HCT116 (cell line): ENCODE measurements around the gene ZNF860.

Experiments used
- CEBPB ChIP-seq: IDR thresholded peaks from 2 replicates; pipeline ENCODE4 v1.6.1; 2012; ENCODE audit warnings: low read depth
- EGR1 ChIP-seq: IDR thresholded peaks from 2 replicates; pipeline ENCODE4 v1.6.1; 2012; ENCODE audit warnings: low read depth
- EZH2 ChIP-seq: fragments of 200-600 bp; sonication (generic); IDR thresholded peaks from 2 replicates; pipeline ENCODE4 v1.6.1; 2017; ENCODE audit warnings: antibody characterized with exemption, mixed run types
- EZH2phosphoT487 ChIP-seq: fragments of 200-600 bp; IDR thresholded peaks from 2 replicates; pipeline ENCODE4 v1.6.1; 2018; ENCODE audit warnings: antibody characterized with exemption, borderline replicate concordance
- FOSL1 ChIP-seq: IDR thresholded peaks from 2 replicates; pipeline ENCODE4 v1.6.1; 2012; ENCODE audit warnings: low read depth
- POLR2A ChIP-seq: IDR thresholded peaks from 2 replicates; pipeline ENCODE4 v1.7.0; 2011; ENCODE audit warnings: borderline replicate concordance; ENCODE audit not compliant: insufficient read depth, insufficient read length; ENCODE audit errors: extremely low read depth
- POLR2AphosphoS5 ChIP-seq: IDR thresholded peaks from 2 replicates; pipeline ENCODE4 v1.6.1; 2011; ENCODE audit warnings: mild to moderate bottlenecking, low read depth, low read length, moderate library complexity
- SP1 ChIP-seq: IDR thresholded peaks from 2 replicates; pipeline ENCODE4 v1.6.1; 2012; ENCODE audit warnings: low read depth
- YY1 ChIP-seq: IDR thresholded peaks from 2 replicates; pipeline ENCODE4 v1.6.1; 2011; ENCODE audit warnings: low read length, low read depth, moderate library complexity, mild to moderate bottlenecking; ENCODE audit not compliant: insufficient replicate concordance; ENCODE audit errors: extremely low read depth
- ZFX ChIP-seq: fragments of 450-650 bp; IDR thresholded peaks from 2 replicates; pipeline ENCODE4 v1.6.1; 2017
- TF ChIP-seq, protein P1 (sequence below), 3 experiments: fragments of 200-600 bp in 1 of 3; sonication (generic) in 1 of 3; IDR thresholded peaks in 2 of 3; conservative IDR thresholded peaks in 1 of 3; 2 replicates each; pipeline ENCODE4 v1.5.1; 2012 to 2017; ENCODE audit warnings: low read depth in 2 of 3, low read length in 2 of 3, antibody characterized with exemption in 1 of 3, borderline replicate concordance in 1 of 3, control low read depth in 1 of 3, mild to moderate bottlenecking in 1 of 3, mixed read lengths in 1 of 3, mixed run types in 1 of 3, moderate library complexity in 1 of 3; ENCODE audit not compliant: insufficient read depth in 1 of 3
- TF ChIP-seq, protein P2 (sequence below): IDR thresholded peaks from 2 replicates; pipeline ENCODE4 v1.6.1; 2012
- TF ChIP-seq, protein P3 (sequence below): IDR thresholded peaks from 2 replicates; pipeline ENCODE4 v1.6.1; 2012; ENCODE audit warnings: low read depth
- TF ChIP-seq, protein P4 (sequence below): IDR thresholded peaks from 2 replicates; pipeline ENCODE4 v1.6.1; 2012

DNA sequence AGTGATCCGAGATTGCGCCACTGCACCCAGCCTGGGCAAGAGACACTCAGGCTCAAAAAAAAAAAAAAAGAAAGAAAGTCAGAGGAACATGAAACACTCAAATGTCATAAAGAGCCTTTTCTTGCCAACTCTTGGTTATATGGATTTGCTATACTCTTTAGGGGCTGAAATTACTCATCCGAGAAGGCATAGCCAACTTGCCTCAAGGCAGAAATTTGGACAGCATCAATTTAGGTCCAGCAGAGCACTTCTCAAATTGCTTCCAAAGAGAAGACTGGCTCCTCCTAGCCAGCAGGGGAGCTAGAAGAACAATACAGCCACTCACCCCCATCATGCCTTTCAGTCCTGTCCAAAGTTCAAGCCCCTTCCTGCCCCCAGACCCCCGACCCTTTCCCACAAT lies 44.3 kb upstream of the ZNF860 start:
- TF ChIP-seq SP1 (no peak), POLR2AphosphoS5 (no peak), CEBPB (no peak), EZH2 (no peak), POLR2A (no peak), EZH2phosphoT487 (no peak), FOSL1 (no peak), YY1 (no peak), EGR1 (no peak), ZFX (no peak)
- TF ChIP-seq, protein P1, sequence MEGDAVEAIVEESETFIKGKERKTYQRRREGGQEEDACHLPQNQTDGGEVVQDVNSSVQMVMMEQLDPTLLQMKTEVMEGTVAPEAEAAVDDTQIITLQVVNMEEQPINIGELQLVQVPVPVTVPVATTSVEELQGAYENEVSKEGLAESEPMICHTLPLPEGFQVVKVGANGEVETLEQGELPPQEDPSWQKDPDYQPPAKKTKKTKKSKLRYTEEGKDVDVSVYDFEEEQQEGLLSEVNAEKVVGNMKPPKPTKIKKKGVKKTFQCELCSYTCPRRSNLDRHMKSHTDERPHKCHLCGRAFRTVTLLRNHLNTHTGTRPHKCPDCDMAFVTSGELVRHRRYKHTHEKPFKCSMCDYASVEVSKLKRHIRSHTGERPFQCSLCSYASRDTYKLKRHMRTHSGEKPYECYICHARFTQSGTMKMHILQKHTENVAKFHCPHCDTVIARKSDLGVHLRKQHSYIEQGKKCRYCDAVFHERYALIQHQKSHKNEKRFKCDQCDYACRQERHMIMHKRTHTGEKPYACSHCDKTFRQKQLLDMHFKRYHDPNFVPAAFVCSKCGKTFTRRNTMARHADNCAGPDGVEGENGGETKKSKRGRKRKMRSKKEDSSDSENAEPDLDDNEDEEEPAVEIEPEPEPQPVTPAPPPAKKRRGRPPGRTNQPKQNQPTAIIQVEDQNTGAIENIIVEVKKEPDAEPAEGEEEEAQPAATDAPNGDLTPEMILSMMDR (IDR thresholded peaks at IDR 0.05 in 2 of 3, conservative IDR thresholded peaks at IDR 0.05 in 1 of 3; ENCODE audit: borderline replicate concordance in 1 of 3, insufficient read depth in 1 of 3, low read depth in 2 of 3, low read length in 2 of 3): no peak
- TF ChIP-seq, protein P2, sequence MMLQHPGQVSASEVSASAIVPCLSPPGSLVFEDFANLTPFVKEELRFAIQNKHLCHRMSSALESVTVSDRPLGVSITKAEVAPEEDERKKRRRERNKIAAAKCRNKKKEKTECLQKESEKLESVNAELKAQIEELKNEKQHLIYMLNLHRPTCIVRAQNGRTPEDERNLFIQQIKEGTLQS: no peak
- TF ChIP-seq, protein P3, sequence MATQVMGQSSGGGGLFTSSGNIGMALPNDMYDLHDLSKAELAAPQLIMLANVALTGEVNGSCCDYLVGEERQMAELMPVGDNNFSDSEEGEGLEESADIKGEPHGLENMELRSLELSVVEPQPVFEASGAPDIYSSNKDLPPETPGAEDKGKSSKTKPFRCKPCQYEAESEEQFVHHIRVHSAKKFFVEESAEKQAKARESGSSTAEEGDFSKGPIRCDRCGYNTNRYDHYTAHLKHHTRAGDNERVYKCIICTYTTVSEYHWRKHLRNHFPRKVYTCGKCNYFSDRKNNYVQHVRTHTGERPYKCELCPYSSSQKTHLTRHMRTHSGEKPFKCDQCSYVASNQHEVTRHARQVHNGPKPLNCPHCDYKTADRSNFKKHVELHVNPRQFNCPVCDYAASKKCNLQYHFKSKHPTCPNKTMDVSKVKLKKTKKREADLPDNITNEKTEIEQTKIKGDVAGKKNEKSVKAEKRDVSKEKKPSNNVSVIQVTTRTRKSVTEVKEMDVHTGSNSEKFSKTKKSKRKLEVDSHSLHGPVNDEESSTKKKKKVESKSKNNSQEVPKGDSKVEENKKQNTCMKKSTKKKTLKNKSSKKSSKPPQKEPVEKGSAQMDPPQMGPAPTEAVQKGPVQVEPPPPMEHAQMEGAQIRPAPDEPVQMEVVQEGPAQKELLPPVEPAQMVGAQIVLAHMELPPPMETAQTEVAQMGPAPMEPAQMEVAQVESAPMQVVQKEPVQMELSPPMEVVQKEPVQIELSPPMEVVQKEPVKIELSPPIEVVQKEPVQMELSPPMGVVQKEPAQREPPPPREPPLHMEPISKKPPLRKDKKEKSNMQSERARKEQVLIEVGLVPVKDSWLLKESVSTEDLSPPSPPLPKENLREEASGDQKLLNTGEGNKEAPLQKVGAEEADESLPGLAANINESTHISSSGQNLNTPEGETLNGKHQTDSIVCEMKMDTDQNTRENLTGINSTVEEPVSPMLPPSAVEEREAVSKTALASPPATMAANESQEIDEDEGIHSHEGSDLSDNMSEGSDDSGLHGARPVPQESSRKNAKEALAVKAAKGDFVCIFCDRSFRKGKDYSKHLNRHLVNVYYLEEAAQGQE: no peak
- TF ChIP-seq, protein P4, sequence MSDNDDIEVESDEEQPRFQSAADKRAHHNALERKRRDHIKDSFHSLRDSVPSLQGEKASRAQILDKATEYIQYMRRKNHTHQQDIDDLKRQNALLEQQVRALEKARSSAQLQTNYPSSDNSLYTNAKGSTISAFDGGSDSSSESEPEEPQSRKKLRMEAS: no peak
